Esophagus (tissue), 2 donors: ENCODE results near the gene PAIP1. TPM values are rescaled to one million over a fixed set of nuclear protein-coding genes. Genes with fewer than 3 reads are reported as not detected.
"Not testable (repeated sequence)": the region's sequence is repeated elsewhere in the genome, so short reads cannot be mapped to it uniquely, and the experiment has no call there.

Experiments used
- H3K27ac ChIP-seq, 2 donors: one replicate each; pipeline ENCODE4 v1.5.1; 2013; ENCODE audit warnings: low read depth in 2 of 2, mild to moderate bottlenecking in 2 of 2, inconsistent platforms in 1 of 2, low read length in 1 of 2, moderate library complexity in 1 of 2
- H3K27me3 ChIP-seq, 2 donors: one replicate each; pipeline ENCODE4 v1.6.1; 2013; ENCODE audit warnings: low read length in 2 of 2, control low read depth in 1 of 2, mild to moderate bottlenecking in 1 of 2; ENCODE audit not compliant: insufficient read depth in 2 of 2, control insufficient read depth in 1 of 2
- H3K36me3 ChIP-seq, 2 donors: one replicate each; pipeline ENCODE4 v1.6.1; 2013; ENCODE audit warnings: low read length in 1 of 2; ENCODE audit not compliant: control insufficient read depth in 2 of 2, insufficient read depth in 2 of 2
- H3K4me1 ChIP-seq, 2 donors: one replicate each; pipeline ENCODE4 v1.6.1; 2013; ENCODE audit warnings: low read length in 1 of 2; ENCODE audit not compliant: control insufficient read depth in 2 of 2, insufficient read depth in 2 of 2
- H3K4me3 ChIP-seq, 2 donors: one replicate each; pipeline ENCODE4 v1.5.1; 2013; ENCODE audit warnings: low read length in 2 of 2, mild to moderate bottlenecking in 2 of 2, low read depth in 1 of 2, moderate library complexity in 1 of 2
- H3K9me3 ChIP-seq, 2 donors: one replicate each; pipeline ENCODE4 v1.6.1; 2013; ENCODE audit warnings: mild to moderate bottlenecking in 2 of 2, low read depth in 1 of 2, low read length in 1 of 2, moderate library complexity in 1 of 2; ENCODE audit not compliant: control insufficient read depth in 2 of 2, insufficient read depth in 1 of 2
- WGBS, 2 donors: extraction: QIAGEN DNeasy Blood & Tissue Kit; methylation state at CpG; one replicate each; pipeline ENCODE4 v1.1.7; 2013; 5-methylcytosine and 5-hydroxymethylcytosine counted together
- polyA plus RNA-seq, 2 donors: library from polyadenylated mRNA; stranded (reverse); fragments of 200-250 nt; gene quantifications; one replicate each; pipeline ENCODE4 v1.2.3, GENCODE V29; 2013
- donor health status: healthy with polysubstance abuse.
- donor health status: Bipolar disorder and iron deficiency.

Gene PAIP1
- polyA plus RNA-seq, 2 donors = 28.7 to 35.2 TPM

DNA sequence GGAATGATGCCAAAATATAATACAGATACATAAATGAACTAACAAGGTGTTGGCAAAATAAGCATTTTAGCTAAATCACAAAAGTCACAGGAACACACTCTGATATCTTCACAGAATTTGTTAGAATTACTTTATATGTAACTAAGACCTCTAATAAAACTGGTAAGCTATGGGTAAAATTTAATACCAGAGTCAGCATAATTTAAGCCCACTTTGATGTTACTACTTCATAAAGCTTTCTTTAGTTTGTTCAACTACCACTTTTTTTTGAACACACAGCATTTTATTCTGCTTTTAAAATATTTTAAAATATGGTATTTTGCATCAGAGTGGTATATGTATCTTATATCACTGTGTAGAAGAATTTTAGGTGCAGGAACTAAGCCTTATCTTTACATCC, 19.9 kb downstream of the PAIP1 start:
- no peaks in the 10 kb centered on the region for H3K9me3 ChIP-seq
- no peaks in the 10 kb centered on the region for H3K27me3 ChIP-seq
- H3K4me3 ChIP-seq = no peak overlapping the region
- no peaks in the 10 kb centered on the region for H3K4me1 ChIP-seq
- H3K36me3 ChIP-seq = peaks cover 5 to 9% of the 10 kb centered on the region in 2 donors
- H3K27ac ChIP-seq = no peak overlapping the region

DNA sequence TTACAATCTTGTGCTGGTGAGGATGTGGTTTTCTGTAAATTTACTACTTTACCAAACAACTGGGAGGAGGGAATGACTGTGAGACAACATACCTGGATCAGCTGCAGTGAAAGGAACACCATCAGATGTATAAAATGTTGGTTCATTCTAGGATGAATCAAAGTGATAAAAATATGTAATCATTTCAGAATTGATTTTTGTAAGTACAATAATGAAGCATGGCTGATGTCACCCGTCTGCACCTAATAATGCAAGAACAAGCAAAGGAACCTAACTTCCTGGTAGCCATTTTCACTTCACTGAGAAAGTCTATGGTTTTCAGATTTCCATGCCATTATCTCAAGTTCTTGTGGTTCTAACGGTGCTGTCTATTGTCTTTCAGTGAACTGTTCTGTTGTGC, 23.2 kb downstream of the PAIP1 start:
- Histone ChIP-seq H3K9me3 (no peaks in the 10 kb centered on the region), H3K4me1 (no peaks in the 10 kb centered on the region), H3K4me3 (no peak overlapping the region), H3K27ac (no peak overlapping the region), H3K36me3 (peaks cover 5 to 9% of the 10 kb centered on the region in 2 donors), H3K27me3 (no peaks in the 10 kb centered on the region)
- 72 to 75% methylated on average over 2 of the region's 2 CpGs for WGBS, 2 donors

GRCh38 chr5:43530648-43531047, 26.2 kb downstream of the PAIP1 start:
- Histone ChIP-seq H3K9me3 (no peaks in the 10 kb centered on the region), H3K27ac (no peak overlapping the region), H3K36me3 (peaks cover 7 to 9% of the 10 kb centered on the region in 2 donors)

GRCh38 chr5:43523662-43524072, 33.2 kb downstream of the PAIP1 start:
- H3K27ac ChIP-seq = no peak overlapping the region
- WGBS, 2 donors = 55 to 63% methylated on average over 2 of the region's 2 CpGs
- H3K36me3 ChIP-seq = peaks cover 0 to 3% of the 10 kb centered on the region in 2 donors
- no peaks in the 10 kb centered on the region for H3K27me3 ChIP-seq
- H3K4me3 ChIP-seq = no peak overlapping the region
- no peaks in the 10 kb centered on the region for H3K9me3 ChIP-seq
- no peaks in the 10 kb centered on the region for H3K4me1 ChIP-seq

More at GRCh38 chr5:43530648-43531047, 26.2 kb downstream of the PAIP1 start:
- WGBS, 2 donors = 93 to 95% methylated on average over 2 of the region's 2 CpGs
- Histone ChIP-seq H3K4me1 (no peaks in the 10 kb centered on the region), H3K4me3 (no peak overlapping the region), H3K27me3 (no peaks in the 10 kb centered on the region)

GRCh38 chr5:43520615-43521014, 36.3 kb downstream of the PAIP1 start:
- peaks cover 0 to under 1% of the 10 kb centered on the region in 2 donors for H3K36me3 ChIP-seq
- no peaks in the 10 kb centered on the region for H3K27me3 ChIP-seq
- no peak overlapping the region for H3K4me3 ChIP-seq
- H3K4me1 ChIP-seq = no peaks in the 10 kb centered on the region
- H3K9me3 ChIP-seq = no peaks in the 10 kb centered on the region
- 88 to 89% methylated on average over 1 of the region's 1 CpG for WGBS, 2 donors
- H3K27ac ChIP-seq = no peak overlapping the region

- no peaks in the 10 kb centered on the region for H3K4me1 ChIP-seq
- no peaks in the 10 kb centered on the region for H3K36me3 ChIP-seq
- H3K9me3 ChIP-seq = no peaks in the 10 kb centered on the region
- peak overlapping the region in 1 of 2 donors; percentile 71 for H3K4me3 ChIP-seq
- 6 to 17% methylated on average over 1 of the region's 1 CpG for WGBS, 2 donors
- H3K27me3 ChIP-seq = no peaks in the 10 kb centered on the region
- peak overlapping the region; percentile 41 to 92 for H3K27ac ChIP-seq
Observed at GRCh38 chr5:43515678-43516048, 41.2 kb downstream of the PAIP1 start.

- H3K27ac ChIP-seq = peak within 1 kb of the TSS; percentile 91 to 92
- H3K36me3 ChIP-seq = no peaks in the 10 kb centered on the region
- 0% methylated on average over 35 of the region's 35 CpGs for WGBS, 2 donors
- no peaks in the 10 kb centered on the region for H3K4me1 ChIP-seq
- no peaks in the 10 kb centered on the region for H3K27me3 ChIP-seq
- peak within 1 kb of the TSS; percentile 46 to 71 for H3K4me3 ChIP-seq
- H3K9me3 ChIP-seq = no peaks in the 10 kb centered on the region
Observed at GRCh38 chr5:43514816-43515677, 41.8 kb downstream of the PAIP1 start, which contains the start of gene C5orf34. TSS of gene C5orf34 (minus strand) at chr5:43515148. CDS start at chr5:43509339, 5,809 bp downstream.

DNA sequence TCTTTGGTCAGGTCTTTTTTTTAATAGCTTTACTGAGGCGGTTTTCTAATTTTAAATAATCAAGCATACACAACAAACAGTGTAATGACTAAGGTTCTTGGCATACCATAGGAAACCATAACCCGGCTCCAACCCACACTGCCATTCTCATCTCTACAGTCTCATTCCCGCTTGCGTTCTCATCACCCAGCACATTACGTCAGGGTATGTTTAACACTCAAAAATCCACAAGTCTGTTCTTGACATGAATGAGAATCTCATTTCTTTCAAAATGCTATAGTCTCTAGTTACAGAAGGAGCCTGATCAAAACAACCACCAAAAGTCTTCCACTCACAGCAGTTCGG, 42.4 kb downstream of the PAIP1 start:
- H3K27ac ChIP-seq = peak overlapping the region; percentile 83 to 91
- H3K27me3 ChIP-seq = no peaks in the 10 kb centered on the region
- 0 to 2% methylated on average over 6 of the region's 6 CpGs for whole genome bisulfite sequencing, 2 donors
- no peaks in the 10 kb centered on the region for H3K4me1 ChIP-seq
- no peaks in the 10 kb centered on the region for H3K9me3 ChIP-seq
- peak overlapping the region; percentile 46 to 71 for H3K4me3 ChIP-seq
- no peaks in the 10 kb centered on the region for H3K36me3 ChIP-seq

GRCh38 chr5:43514025-43514424, 42.9 kb downstream of the PAIP1 start:
- Histone ChIP-seq H3K27me3 (no peaks in the 10 kb centered on the region), H3K4me1 (no peaks in the 10 kb centered on the region), H3K9me3 (no peaks in the 10 kb centered on the region), H3K4me3 (peak overlapping the region in 1 of 2 donors; percentile 71), H3K36me3 (no peaks in the 10 kb centered on the region), H3K27ac (no peak overlapping the region)
- 17 to 21% methylated on average over 4 of the region's 4 CpGs for WGBS, 2 donors

DNA sequence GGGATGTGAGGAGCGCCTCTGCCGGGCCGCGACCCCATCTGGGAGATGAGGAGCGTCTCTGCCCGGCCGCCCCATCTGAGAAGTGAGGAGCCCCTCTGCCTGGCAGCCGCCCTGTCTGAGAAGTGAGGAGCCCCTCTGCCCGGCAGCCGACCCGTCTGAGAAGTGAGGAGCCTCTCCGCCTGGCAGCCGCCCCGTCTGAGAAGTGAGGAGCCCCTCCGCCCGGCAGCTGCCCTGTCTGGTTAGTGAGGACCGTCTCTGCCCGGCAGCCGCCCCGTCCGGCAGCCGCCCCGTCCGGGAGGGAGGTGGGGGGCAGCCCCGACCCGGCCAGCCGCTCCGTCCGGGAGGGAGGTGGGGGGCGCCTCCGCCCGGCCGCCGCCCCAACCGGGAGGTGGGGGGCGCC, 45.8 kb downstream of the PAIP1 start:
- not testable (repeated sequence) for H3K27ac ChIP-seq, H3K4me1 ChIP-seq, H3K4me3 ChIP-seq, H3K9me3 ChIP-seq, H3K36me3 ChIP-seq, H3K27me3 ChIP-seq
- WGBS, 2 donors = 94 to 95% methylated on average over 14 to 36 of the region's 36 CpGs
